ENCODE measurements around the gene LIPC.

The LIPC gene

DNA sequence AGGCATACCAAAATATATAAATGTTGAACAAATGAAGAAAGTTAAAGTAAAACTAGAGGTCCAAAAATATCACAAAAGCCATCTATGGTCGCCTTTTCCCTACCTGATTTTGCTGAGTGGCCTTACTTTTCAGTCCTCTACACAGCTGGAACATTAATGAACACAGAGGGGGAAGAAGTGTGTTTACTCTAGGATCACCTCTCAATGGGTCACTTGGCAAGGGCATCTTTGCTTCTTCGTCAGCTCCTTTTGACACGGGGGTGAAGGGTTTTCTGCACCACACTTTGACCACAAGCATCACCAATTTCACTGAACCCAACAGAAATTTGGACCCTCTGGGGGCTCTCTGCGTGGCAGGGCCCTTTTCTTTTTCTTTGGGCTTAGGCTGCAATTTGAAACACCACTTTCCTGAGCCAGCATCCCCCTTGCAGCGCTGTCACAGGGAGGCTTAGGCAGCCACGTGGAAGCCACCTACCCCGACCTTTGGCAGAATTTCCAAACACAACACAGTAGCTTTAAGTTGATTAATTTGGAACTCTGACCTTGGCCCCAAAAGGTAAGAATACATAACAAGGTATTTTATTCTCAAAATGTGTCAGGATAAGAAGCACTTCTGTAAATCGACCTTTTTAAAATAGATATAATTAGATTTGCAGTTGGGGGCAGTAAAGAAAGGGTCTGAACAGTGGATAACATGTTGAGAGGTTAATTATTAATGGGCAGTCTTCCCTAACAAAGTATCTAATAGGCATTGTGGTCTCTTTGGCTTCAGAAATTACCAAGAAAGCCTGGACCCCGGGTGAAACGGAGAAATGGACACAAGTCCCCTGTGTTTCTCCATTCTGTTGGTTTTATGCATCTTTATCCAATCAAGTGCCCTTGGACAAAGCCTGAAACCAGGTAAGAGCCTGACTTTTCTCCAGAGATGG is at the start of gene LIPC:
Gene LIPC (plus strand): TSS at position 771 of the 929 bp plus-strand sequence. CDS start 42 bp downstream, at position 813.
- DNase-seq (ENCODE audit: low read depth in 2 of 2), result no peak

DNA sequence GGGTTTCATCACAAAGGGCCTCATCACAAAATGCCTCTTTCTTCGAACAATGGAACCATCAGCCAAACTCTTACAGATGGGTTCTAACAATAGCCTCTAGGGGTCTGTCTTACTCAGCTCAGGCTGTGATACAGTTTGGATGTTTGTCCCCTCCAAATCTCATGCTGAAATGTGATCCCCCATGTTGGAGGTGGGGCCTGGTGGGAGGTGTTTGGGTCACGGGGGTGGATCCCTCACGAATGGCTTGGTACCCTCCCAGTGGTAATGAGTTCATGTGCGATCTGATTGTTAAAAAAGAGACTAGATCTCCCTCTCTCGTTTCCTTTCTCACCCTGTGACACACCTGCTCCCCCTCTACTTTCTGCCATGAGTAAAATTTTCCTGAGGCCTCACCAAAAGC is 47.9 kb upstream of the LIPC start:
- no peak for DNase-seq (ENCODE audit: low read depth in 2 of 2)

DNA sequence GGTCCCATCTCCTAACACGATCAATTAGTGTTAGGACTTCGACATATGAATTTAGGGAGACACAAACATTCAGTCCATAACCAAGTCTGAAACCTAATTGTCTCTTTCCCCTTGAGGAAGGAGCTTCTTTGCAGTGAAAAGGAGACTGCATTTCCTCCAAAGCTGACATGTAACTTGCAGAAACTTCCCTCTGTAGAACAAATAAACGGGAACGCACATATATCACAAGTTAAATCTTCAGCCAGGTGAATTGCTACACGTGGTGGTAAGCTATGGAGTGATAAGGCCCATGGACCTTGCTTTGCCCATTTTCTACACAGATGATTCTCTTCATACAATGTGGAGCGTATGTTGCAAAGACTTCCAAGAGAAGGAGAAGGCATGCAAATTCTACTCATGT is 47.1 kb upstream of the LIPC start:
- no peak for DNase-seq (ENCODE audit: low read depth in 2 of 2)

DNA sequence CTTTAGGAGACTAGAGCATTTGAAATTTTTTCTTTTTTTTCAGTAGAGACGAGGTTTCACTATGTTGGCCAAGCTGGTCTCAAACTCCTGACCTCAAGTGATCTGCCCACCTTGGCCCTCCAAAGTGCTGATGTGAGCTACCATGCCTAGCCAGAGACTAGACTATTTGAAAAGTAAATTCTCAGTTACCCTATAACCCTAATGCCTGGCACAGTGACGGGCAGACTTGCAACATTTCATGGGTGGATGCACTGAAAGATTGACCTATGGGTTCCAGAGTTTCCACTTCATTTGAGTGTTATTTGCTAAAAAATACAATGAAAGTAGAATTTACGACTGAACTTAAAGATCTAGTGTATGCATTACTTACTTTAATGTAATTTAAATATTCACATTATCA is 45.7 kb upstream of the LIPC start:
- no peak for DNase-seq (ENCODE audit: low read depth in 2 of 2)

DNA sequence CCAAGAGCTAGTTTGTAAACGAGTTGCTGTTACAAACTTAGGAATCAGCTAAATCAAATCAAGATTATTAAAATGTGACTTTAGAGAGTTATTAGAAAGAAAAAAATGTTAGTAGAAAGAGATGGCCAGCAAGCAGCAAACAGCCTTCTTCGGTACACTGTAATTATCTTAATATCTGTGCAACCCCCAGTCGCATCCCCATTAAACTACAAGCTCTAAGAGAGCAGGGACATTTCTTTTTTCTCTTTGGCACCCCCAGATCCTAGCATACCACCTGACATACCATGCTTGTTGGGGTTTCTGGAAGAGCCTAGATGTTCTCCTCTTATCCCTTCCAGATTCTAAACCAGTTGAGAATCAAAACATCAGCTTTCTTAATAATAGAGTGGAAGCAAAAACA is 45.1 kb upstream of the LIPC start:
- DNase-seq (ENCODE audit: low read depth in 2 of 2), result no peak

- peak; percentile 17 to 25 for DNase-seq (ENCODE audit: low read depth in 2 of 2)
Measured at GRCh38 chr15:58387130-58387529, 44.7 kb upstream of the LIPC start.

DNA sequence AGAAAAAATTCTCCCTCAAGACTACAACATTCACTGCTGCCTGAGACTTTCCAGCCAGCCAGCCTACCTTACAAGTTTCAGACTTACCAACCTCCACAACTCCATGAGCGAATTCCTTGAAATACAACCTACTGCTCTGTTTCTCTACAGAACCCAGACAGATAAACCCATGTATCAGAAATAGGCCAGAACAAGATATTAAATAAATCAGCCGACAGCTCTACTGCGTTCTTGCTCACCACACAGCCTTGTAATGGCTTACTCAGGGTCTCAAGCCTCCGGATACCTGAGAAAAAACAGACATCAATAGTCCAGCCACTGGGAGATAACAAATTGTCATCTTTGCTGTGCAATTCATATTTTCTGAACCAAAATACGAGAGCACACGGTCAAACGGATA is 43.6 kb upstream of the LIPC start:
- DNase-seq (ENCODE audit: low read depth in 2 of 2), result no peak

DNA sequence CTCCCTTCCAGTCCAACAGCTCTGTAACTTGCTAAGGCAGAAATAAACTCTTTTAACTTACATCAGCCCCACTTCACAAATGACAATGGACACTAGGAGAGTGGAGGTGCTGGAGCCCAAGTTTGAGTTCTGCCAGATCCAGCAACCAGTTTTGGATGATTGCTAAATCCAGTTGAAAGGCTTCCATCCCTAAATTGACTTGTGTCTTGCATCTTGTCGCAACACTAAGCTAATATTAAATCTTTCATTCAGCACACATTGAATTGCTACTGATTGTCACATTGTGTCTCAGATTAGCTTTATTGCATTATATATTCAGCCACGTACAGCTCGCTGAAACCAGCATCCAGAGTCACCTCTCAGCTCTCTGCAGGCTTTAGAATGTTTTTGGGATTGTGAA is 41.7 kb upstream of the LIPC start:
- no peak for DNase-seq (ENCODE audit: low read depth in 2 of 2)

GRCh38 chr15:58390655-58391054 is 41.1 kb upstream of the LIPC start:
- no peak for DNase-seq (ENCODE audit: low read depth in 2 of 2)

DNA sequence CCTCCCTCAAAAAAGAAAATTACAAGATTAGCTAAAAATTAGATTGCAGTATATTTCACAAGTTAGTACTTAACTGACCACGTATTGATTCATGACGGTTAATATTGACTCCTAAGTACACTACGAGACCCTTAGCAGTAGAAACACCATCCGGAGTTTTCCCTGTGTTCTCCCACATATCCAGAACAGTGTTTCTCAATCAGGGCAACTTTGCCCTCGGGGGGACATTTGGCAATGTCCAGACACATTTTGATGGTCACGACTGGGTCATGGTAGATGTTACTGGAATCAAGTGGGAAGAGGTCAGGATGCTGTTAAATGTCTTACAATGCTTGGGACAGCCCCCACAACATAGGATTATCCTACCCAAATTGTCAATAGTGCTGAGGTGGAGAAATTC is 40.7 kb upstream of the LIPC start:
- no peak for DNase-seq (ENCODE audit: low read depth in 2 of 2)

DNA sequence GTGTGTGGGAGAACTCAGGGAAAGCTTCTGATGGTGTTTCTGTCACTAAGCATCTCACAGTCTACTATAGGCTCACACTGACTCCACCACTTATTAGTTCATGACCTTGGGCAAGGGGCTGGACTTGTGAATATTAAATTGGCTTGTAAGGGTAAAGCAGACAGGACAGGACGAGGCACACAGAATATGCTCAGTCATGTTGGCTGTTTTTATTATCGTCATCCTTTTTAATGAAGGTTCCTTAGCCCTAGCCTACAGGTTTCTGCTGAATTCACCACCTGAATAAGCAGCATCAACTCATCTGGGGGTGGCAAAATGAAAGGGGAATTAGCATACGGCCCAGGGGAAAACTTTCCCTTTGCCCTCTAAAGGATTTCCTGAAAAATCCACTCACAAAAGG is 39.6 kb upstream of the LIPC start:
- DNase-seq (ENCODE audit: low read depth in 2 of 2), result no peak

- DNase-seq (ENCODE audit: low read depth in 2 of 2), result no peak
Measured at GRCh38 chr15:58392611-58393161, 39.1 kb upstream of the LIPC start.

GRCh38 chr15:58393241-58393662 is 38.5 kb upstream of the LIPC start:
- peak in 1 of 2 experiments; percentile 20 for DNase-seq (ENCODE audit: low read depth in 2 of 2)

DNA sequence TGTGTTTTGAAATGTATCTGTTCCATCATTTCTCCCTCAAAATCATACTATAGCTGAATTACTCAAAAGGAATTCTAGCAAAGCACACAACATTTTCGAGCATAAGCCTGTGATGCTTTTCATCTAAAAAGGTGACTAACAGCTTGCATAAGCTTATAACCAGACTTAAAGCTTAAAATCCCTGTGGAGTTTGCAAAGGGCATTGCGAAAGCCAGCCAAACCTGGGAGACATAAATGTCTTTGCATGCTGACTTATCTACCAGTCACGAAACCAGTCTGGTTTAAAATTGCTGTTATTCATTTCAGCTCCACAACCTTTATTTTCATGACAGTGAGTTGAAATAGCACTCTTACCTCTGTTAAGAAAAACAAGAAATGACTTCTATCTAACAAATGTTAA is 35.6 kb upstream of the LIPC start:
- DNase-seq (ENCODE audit: low read depth in 2 of 2), result peak; percentile 89 to 92

GRCh38 chr15:58398071-58398470 is 33.7 kb upstream of the LIPC start:
- DNase-seq (ENCODE audit: low read depth in 2 of 2), result no peak

DNA sequence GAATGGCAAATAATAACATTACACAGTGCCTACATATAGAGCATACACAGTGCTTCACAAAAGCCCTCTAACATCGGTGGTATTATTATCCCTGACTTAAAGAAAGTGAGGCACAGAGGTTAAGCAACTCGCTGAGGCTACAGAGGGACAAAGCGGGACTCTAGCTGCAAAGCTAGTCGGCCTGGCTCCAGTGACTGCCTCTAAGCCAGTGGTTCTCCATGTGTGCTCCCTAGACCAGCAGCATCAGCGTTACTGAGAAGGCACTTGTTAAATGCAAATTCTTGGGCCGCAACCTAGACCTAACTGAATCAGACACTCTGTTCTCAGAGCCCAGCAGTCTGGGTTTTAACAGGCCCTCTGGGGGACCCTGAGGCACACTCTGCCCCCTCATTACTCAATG is 33.1 kb upstream of the LIPC start:
- no peak for DNase-seq (ENCODE audit: low read depth in 2 of 2)

GRCh38 chr15:58399739-58400138 is 32.1 kb upstream of the LIPC start:
- no peak for DNase-seq (ENCODE audit: low read depth in 2 of 2)

GRCh38 chr15:58401276-58401675 is 30.5 kb upstream of the LIPC start:
- no peak for DNase-seq (ENCODE audit: low read depth in 2 of 2)

DNA sequence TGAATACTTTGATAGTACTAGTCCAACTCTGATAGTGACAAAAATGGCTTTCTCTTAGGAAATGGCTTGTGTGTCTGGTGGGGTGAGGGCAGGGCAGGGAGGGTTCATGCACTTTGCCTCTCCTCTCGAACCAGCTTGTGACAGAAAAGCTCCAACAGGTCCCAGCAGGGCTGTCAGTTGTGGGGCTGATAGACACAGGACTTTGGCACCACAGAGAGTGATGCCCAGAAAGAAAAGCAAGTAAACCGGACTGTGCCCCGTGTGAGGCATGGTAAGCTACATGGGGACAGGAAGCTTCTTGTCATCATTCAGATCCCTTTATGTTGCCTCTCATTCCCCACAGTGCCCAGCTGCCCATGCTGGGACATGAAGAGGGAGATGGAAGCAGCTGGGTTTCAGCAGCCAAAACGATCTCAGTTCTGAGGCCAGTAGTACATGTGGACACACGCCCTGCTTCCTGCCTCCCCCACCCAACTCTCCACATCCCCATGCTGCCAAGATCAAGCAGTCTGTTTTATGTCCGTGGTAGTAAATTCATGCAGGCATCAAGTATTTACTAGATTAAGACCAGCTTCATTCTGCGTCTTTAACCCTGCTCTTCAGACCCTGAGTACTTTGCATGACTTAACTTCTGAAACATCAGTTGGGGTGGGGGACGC is 29.7 kb upstream of the LIPC start:
- DNase-seq (ENCODE audit: low read depth in 2 of 2), result no peak

DNA sequence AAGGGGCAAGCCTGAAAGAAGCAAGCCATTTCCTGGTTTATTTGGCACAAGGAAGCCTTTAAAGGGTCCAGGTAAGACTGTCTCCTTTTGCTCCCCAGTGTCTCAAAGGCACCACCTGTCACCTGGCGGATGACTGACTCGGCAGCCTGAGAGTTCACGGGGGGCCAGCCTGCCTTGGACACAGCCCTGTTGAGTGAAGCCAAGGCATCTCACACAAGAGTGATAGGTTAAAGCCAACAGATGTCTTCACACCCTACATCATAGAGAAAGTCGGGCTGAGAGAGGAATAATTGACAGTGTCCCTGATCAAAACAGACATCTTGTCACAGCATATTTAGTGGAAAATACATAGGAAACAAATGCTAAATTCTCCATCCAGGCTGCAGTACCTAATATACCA is 28.2 kb upstream of the LIPC start:
- no peak for DNase-seq (ENCODE audit: low read depth in 2 of 2)

GRCh38 chr15:58404020-58404419 is 27.8 kb upstream of the LIPC start:
- no peak for DNase-seq (ENCODE audit: low read depth in 2 of 2)

GRCh38 chr15:58404722-58405121 is 27.1 kb upstream of the LIPC start:
- no peak for DNase-seq (ENCODE audit: low read depth in 2 of 2)

DNA sequence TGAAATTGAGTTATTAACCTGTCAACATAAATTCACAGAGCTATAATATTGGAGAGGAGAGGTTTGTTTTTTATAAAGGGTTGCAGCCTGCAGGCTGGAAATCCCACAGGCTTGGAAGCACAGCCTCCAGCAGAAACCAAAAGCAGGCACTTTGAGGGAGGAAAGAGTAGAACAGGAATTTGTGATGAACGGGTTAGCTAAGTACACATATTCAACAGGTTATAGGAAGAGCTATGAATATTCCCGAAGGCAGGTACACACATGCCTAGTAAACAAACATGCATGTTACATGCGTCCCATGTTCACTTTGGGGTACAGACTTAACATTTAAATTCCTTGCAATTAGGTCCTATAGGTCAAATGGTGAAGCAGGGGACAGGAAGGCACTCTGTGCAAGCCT is 25.9 kb upstream of the LIPC start:
- DNase-seq (ENCODE audit: low read depth in 2 of 2), result no peak

Measured in fibroblast of skin of left biceps (primary cell).